NCI-H2029 (cell line): Measurements from ENCODE around the gene SMCO4.
"Not testable (repeated sequence)": the region's sequence is repeated elsewhere in the genome, so short reads cannot be mapped to it uniquely, and the experiment has no call there.

ENCODE experiments used
- DNase-seq: peaks from one replicate; lab custom pipeline; 2025; lab: John Stamatoyannopoulos, UW

The SMCO4 gene

DNA sequence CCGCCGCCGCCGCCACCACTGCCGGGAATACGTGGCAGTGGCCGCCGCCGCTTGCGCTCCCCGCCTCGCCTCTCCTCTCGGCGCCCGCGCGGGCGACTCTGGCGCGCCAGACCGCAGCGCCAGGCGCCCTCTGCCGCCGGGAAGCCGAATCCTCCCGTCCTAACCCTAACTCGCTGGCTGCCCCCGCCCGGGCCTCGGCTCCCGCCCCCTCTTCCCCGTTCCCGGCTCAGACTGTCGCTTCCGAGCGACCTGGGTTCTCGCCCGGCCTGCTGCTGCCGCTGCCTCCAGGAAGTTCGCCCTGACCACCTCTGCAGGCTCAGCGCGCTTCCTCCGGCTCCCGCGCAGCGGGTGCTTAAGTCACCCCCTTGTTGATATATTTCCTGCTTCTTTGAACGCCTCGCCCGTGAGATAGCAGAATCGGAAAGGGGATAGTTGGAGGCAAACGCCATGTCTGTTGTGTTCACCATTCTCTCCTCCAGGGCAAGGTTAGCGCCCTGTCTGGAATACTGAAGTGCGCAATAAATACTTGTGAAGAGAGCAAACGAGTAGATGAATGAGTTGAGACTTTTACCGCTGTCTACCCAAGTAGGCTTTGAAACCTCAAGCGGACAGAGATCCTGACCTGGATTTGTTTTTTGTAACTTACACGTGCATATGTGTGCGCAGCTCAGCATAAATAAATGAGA, at the start of gene SMCO4:
Gene SMCO4 (minus strand): TSS at position 100 of the 686 bp plus-strand sequence. CDS start 64,202 bp downstream, outside the sequence.
- DNase-seq, result peak; percentile 87

- no peak for DNase-seq
Measured at GRCh38 chr11:93591247-93591898, 48.2 kb upstream of the SMCO4 start.

DNA sequence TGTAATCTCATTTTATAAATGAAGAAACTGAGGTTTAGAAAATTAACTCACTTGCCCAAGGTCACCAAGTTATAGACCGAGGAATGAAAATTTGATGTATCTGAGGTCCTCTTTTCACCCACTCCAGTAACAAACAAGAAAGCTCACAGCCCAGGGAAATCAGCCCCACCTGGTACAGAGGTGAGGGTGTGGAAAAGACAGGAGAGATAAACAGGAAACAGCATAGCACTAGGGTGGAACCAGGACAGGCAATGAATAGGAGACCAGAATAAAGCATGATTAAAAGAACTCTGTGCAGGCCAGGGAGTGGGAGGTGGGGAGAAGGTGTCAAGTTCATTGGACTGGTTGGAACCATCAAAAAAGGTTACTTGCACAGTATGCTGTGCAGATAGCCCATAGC, 46.2 kb upstream of the SMCO4 start:
- no peak for DNase-seq

DNA sequence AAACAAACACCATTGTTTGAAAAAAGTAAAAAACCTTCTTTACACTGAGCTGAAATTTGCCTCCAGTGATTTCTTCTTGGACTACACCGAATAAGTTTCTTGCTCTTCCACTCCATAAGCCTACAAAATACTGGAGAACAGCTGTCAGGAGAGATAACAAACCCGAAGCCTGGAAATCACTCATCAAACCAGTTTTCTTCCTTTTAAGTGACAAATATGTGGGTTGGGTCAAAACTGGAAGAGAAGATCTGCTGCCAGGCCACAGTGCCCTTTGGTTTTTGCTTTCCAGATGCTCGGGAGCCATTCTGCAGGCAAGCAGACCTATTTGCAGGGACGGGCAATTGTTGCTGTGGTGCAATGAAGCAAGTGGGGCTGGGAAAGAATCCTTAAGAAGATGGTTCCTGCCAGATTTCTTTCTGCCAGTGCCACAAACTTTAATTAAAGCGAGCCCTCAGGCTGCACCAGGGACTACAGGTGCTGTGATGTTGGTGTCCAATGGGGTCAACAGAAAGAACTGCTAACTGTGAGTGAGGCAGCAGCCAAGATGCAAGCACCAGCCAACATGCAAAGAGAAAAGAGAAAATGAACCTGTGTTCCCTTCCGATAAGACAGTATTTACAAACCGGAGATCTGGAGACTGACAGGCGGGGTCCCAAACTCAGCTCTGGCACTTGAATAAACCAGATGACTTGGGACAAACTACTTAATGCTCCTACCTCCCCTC, 44.8 kb upstream of the SMCO4 start:
- no peak for DNase-seq

GRCh38 chr11:93587425-93587824, 44.2 kb upstream of the SMCO4 start:
- peak; percentile 75 for DNase-seq

- no peak for DNase-seq
Measured at GRCh38 chr11:93585758-93586157, 42.6 kb upstream of the SMCO4 start.

DNA sequence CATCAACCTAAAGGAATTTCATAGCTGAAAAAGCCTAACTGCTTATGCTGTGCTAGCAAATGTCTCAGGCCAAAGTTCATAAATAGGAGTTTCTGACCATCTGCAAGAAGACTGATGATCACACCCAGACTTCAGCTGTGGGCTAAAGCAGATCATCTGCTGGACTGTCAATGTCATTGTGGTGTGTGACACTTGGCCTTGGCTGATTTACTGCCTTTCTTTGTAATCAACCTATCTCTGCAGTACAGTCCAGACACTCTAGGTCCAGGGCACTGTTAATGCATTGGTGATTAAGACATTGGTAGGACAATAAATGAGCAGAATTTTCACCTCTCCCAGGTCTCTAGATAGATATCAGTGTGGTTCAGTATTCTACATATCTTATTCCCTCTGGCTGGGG, 40.3 kb upstream of the SMCO4 start:
- DNase-seq, result no peak

- no peak for DNase-seq
Measured at GRCh38 chr11:93579187-93579751, 36.1 kb upstream of the SMCO4 start.

DNA sequence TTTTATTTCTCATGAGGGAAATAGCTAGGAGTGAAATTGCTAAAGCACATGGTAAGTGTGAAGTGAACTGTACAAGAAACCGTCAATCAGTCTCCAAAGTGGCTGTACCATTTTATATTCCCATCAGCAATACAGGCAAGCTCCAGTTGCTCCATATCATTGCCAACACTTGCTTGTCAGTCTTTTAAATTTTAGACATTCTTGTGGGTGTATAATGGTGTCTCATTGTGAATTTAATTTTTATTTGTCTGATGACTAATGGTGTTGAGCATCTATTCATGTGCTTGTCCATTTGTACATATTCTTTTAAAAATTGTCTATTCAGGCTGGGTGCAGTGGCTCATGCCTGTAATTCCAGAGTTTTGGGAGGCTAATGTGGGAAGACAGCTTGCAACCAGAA, 34.1 kb upstream of the SMCO4 start:
- DNase-seq, result no peak

DNA sequence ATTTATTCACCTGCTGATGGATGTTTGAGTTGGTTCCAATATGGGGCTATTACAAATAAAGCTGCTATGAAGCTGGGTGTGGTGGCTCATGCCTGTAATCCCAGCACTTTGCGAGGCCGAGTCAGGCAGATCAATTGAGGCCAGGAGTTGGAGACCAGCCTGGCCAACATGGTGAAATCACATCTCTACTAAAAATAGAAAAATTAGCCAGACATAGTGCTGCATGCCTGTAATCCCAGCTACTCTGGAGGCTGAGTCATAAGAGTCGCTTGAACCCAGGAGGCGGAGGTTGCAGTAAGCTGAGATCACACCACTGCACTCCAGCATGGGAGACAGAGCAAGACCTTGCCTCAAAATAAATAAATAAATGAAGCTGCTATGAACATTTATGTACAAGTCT, 33.7 kb upstream of the SMCO4 start:
- not testable (repeated sequence) for DNase-seq

- no peak for DNase-seq
Measured at GRCh38 chr11:93574638-93575220, 31.5 kb upstream of the SMCO4 start.

- DNase-seq, result no peak
Measured at GRCh38 chr11:93573184-93573583, 30.0 kb upstream of the SMCO4 start.

DNA sequence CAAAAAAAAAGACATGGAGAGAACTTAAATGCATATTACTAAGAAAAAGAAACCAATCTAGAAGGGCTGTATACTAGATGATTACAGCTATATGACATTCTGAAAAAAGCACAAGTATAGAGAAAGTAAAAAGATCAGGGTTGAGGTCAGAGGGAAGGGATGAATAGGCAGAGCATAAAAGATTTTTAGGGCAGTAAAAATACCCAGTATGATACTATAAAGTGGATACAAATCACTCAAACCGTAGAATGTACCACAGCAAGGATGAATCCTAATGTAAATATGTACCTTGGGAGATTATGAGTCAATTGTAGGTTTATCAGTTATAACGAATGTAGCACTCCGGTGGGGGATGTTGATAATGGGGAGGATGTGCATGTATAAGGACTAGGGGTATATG, 29.4 kb upstream of the SMCO4 start:
- no peak for DNase-seq

- no peak for DNase-seq
Measured at GRCh38 chr11:93572171-93572570, 29.0 kb upstream of the SMCO4 start.

- no peak for DNase-seq
Measured at GRCh38 chr11:93571612-93572011, 28.4 kb upstream of the SMCO4 start.

DNA sequence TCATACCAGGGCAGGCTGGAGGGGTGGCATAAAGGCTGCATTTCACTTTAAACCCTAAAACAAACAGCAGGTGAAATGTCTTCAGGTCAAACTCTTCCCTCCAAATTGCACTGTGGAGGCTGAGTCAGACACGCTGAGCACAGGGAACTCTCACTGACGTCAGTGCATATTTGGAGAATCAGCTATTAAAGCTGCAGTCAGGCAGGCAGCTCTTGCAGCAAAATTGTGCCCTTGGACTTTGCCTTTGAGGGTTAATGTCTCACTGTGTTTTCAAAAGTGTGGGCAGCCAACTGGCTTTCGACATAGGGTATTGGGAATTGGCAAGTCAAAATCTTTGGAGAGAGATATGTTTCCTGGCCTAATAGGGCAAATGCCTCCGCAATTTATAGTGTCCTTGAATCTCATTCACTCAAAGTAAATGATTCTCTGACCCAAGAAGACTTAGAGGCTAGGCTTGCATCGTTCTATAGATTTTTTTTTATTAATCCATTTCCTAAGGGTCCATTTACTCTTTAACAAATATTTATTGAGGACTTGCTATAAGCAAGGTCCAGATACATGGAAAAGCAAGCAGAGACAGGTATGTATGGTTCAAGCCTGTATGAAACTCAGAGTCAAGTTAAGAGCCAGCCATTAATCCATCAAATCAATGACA, 27.7 kb upstream of the SMCO4 start:
- DNase-seq, result no peak

DNA sequence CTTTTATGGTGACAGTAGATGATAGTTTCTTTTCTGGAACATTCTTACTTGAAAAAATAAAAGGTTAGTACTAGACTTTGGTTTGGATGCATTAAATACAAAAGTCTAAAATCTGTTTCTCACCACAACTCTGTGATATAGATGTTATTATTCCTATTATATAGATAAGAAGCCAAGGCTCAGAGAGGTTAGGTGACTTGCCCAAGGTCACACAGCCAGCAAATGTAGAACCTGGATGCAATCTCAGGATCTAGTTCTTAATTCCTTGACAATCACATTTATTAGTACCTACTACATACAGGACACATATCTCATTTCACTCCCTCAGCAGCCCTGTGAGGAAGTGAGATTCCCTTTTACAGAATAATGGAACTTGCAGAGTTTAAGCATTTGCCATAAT, 26.3 kb upstream of the SMCO4 start:
- DNase-seq, result no peak

DNA sequence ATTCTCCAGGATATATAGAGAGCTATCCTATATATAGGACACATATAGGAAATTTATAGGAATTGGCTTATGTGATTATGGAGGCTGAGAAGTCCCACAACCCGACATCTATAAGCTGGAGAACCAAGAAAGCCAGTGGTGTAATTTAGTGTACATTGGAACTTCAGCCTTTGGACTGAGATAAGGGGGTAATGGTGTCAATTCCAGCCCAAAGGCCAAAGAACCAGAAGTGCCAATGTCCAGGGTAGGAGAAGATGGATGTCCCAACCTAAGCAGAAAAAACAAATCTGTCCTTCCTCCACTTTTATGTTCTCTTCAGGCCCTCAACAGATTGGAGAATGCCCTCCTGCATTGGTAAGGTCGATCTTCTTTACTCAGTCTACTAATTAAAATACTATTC, 25.5 kb upstream of the SMCO4 start:
- DNase-seq, result no peak

- DNase-seq, result no peak
Measured at GRCh38 chr11:93567401-93567895, 24.3 kb upstream of the SMCO4 start.

- DNase-seq, result no peak
Measured at GRCh38 chr11:93564895-93565294, 21.7 kb upstream of the SMCO4 start.

GRCh38 chr11:93563857-93564256, 20.7 kb upstream of the SMCO4 start:
- no peak for DNase-seq
